K562 (cell line): ENCODE data around the gene PTGIR. TPM values are rescaled to one million over a fixed set of nuclear protein-coding genes. Genes with fewer than 3 reads are reported as not detected.

Experiments used
- BMI1 ChIP-seq: fragments of 150-350 bp; IDR thresholded peaks from 2 replicates; pipeline ENCODE4 v1.6.1; 2014; ENCODE audit warnings: low read length
- DPF2 ChIP-seq: fragments of 450-650 bp; IDR thresholded peaks from 2 replicates; pipeline ENCODE4 v1.6.1; 2016
- E4F1 ChIP-seq: fragments of 250-450 bp; sonication (Bioruptor Pico); IDR thresholded peaks from 2 replicates; pipeline ENCODE4 v1.5.0; 2021; ENCODE audit warnings: mild to moderate bottlenecking, borderline replicate concordance
- EZH2 ChIP-seq: IDR thresholded peaks from 2 replicates; pipeline ENCODE4 v1.6.1; 2012; ENCODE audit warnings: low read depth, mild to moderate bottlenecking, inconsistent platforms, low read length, borderline replicate concordance
- FOXA1 ChIP-seq: fragments of 450-650 bp; IDR thresholded peaks from 2 replicates; pipeline ENCODE4 v1.6.1; 2016; ENCODE audit warnings: mild to moderate bottlenecking, borderline replicate concordance
- ID3 ChIP-seq, 2 experiments: fragments of 250-450 bp in 1 of 2; fragments of 450-650 bp in 1 of 2; sonication (Bioruptor Pico) in 1 of 2; IDR thresholded peaks; 2 replicates each; pipeline versions ENCODE4 v1.6.1 to v1.8.0; 2016 to 2021; ENCODE audit warnings: mild to moderate bottlenecking in 2 of 2, moderate library complexity in 2 of 2, missing compliant biosample characterization in 1 of 2, missing genetic modification characterization in 1 of 2
- MLLT1 ChIP-seq, 2 experiments: fragments of 450-650 bp; IDR thresholded peaks; 2 replicates each; pipeline ENCODE4 v1.6.1; 2016
- NFIC ChIP-seq: fragments of 450-650 bp; IDR thresholded peaks from 2 replicates; pipeline ENCODE4 v1.6.1; 2017; ENCODE audit warnings: mild to moderate bottlenecking, inconsistent platforms
- PATZ1 ChIP-seq: fragments of 250-450 bp; sonication (Bioruptor Pico); IDR thresholded peaks from 2 replicates; pipeline ENCODE4 v1.5.0; 2020; ENCODE audit warnings: mild to moderate bottlenecking, borderline replicate concordance
- RNF2 ChIP-seq: sonication (generic); IDR thresholded peaks from 2 replicates; pipeline ENCODE4 v1.6.1; 2016
- SNRNP70 ChIP-seq: fragments of 200-400 bp; formaldehyde crosslinking; optimal IDR thresholded peaks from 2 replicates; pipeline ENCODE3; 2017; ENCODE audit warnings: low read depth, low read length
- SP1 ChIP-seq: sonication (generic); formaldehyde crosslinking; IDR thresholded peaks from 2 replicates; pipeline ENCODE4 v1.8.1; 2022; ENCODE audit warnings: mild to moderate bottlenecking, missing genetic modification reagents
- STAT5B ChIP-seq: fragments of 250-450 bp; sonication (Bioruptor Pico); IDR thresholded peaks from 2 replicates; pipeline ENCODE4 v1.8.0; 2021; ENCODE audit warnings: mild to moderate bottlenecking, inconsistent platforms
- TCFL5 ChIP-seq: fragments of 250-450 bp; sonication (Bioruptor Pico); conservative IDR thresholded peaks from 2 replicates; pipeline ENCODE4 v1.6.1; 2021; ENCODE audit warnings: mild to moderate bottlenecking, moderate library complexity, matching md5 sums
- TRIM24 ChIP-seq, 2 experiments: fragments of 450-650 bp; IDR thresholded peaks; 2 replicates each; pipeline ENCODE4 v1.6.1; 2016
- TRIM28 ChIP-seq: fragments of 450-650 bp; IDR thresholded peaks from 2 replicates; pipeline ENCODE4 v1.6.1; 2017
- ZFP36 ChIP-seq: fragments of 150-350 bp; IDR thresholded peaks from 2 replicates; pipeline ENCODE4 v1.6.1; 2018; ENCODE audit warnings: low read length, low read depth; ENCODE audit not compliant: partially characterized antibody
- ZNF408 ChIP-seq: fragments of 250-450 bp; sonication (Bioruptor Pico); IDR thresholded peaks from 2 replicates; pipeline ENCODE4 v1.4.0; 2020; ENCODE audit warnings: low read depth, mild to moderate bottlenecking, moderate library complexity
- ZNF431 ChIP-seq: sonication (generic); formaldehyde crosslinking; IDR thresholded peaks from 2 replicates; pipeline ENCODE4 v1.8.0; 2022; ENCODE audit warnings: mild to moderate bottlenecking, missing genetic modification reagents
- ZNF740 ChIP-seq, 3 experiments: fragments of 200-800 bp in 1 of 3; sonication (Bioruptor generic) in 1 of 3; sonication (generic) in 1 of 3; formaldehyde crosslinking in 1 of 3; IDR thresholded peaks; 2 replicates each; pipeline versions ENCODE4 v1.6.1 to v1.8.0; 2016 to 2022; ENCODE audit warnings: mild to moderate bottlenecking in 2 of 3, missing compliant biosample characterization in 2 of 3, missing genetic modification characterization in 2 of 3, missing genetic modification reagents in 1 of 3
- polyA plus RNA-seq, 8 experiments: library from polyadenylated mRNA; depleted of rRNA in 4 of 8; stranded (reverse) in 5 of 8; unstranded in 3 of 8; fragments of >200 nt; fragmentation: Nextera tagmentation in 2 of 8; fragmentation: Illumina TruSeq in 1 of 8; extraction: Ambion mirVana in 2 of 8; extraction: Trizol in 1 of 8; gene quantifications; 2 replicates each; pipeline versions ENCODE4 v1.2.1 to v1.2.3, GENCODE V29; 2011 to 2014; ENCODE audit warnings: inconsistent platforms in 1 of 8, missing spikeins in 1 of 8
- total RNA-seq, 7 experiments: library from RNA; depleted of rRNA in 6 of 7; stranded (reverse); fragments of >200 nt in 6 of 7; fragmentation: Illumina TruSeq in 2 of 7; extraction: Trizol in 2 of 7; gene quantifications; 2 replicates each; pipeline versions ENCODE4 v1.2.1 to v1.2.3, GENCODE V29; 2011 to 2021; ENCODE audit warnings: low replicate concordance in 1 of 7
- TF ChIP-seq, protein P1 (sequence below): fragments of 450-650 bp; IDR thresholded peaks from 2 replicates; pipeline ENCODE4 v1.6.1; 2017; ENCODE audit warnings: mild to moderate bottlenecking, moderate library complexity

Gene PTGIR
- total and polyA plus RNA-seq, 9 of the 15 experiments (the other 6 are each of a cell fraction or from before 2014, with no cell fraction given) = 0.11 to 3.4 (median 1.1) TPM; not detected in 1

GRCh38 chr19:46633130-46633529 is 8.2 kb upstream of the PTGIR start (continued):
- TF ChIP-seq BMI1 (no peak), MLLT1 (IDR thresholded peaks at IDR 0.05) (no peak), RNF2 (no peak), TRIM28 (no peak), DPF2 (0 out of 2 replicates have a peak, but pooled peaks have one; percentile 17), ZNF740 (CRISPR knock-in tag; IDR thresholded peaks at IDR 0.05) (peak; percentile 44; the same call in 1 of the 2 replicates), ZNF740 (tag; IDR thresholded peaks at IDR 0.05) (0 out of 4 replicates have a peak, but pooled peaks of 1 of the 2 experiments have one; percentile 36), TRIM24 (IDR thresholded peaks at IDR 0.05) (no peak), PATZ1 (CRISPR knock-in tag) (no peak), EZH2 (no peak), ID3 (CRISPR knock-in tag; IDR thresholded peaks at IDR 0.05) (no peak), ID3 (tag; IDR thresholded peaks at IDR 0.05) (no peak), SP1 (CRISPR knock-in tag) (no peak), ZNF408 (no peak), ZFP36 (peak; percentile 99), TCFL5 (no peak), ZNF431 (no peak), NFIC (no peak), STAT5B (CRISPR knock-in tag) (no peak), E4F1 (CRISPR knock-in tag) (no peak), FOXA1 (no peak), SNRNP70 (no peak)
- TF ChIP-seq, protein P1, sequence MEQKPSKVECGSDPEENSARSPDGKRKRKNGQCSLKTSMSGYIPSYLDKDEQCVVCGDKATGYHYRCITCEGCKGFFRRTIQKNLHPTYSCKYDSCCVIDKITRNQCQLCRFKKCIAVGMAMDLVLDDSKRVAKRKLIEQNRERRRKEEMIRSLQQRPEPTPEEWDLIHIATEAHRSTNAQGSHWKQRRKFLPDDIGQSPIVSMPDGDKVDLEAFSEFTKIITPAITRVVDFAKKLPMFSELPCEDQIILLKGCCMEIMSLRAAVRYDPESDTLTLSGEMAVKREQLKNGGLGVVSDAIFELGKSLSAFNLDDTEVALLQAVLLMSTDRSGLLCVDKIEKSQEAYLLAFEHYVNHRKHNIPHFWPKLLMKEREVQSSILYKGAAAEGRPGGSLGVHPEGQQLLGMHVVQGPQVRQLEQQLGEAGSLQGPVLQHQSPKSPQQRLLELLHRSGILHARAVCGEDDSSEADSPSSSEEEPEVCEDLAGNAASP = no peak
